ENCODE data around the gene M6PR. TPM values are rescaled to one million over a fixed set of nuclear protein-coding genes. Genes with fewer than 3 reads are reported as not detected.

Gene M6PR
- total and polyA plus RNA-seq, 10 of the 15 experiments (the other 5 are each of a cell fraction or from before 2014, with no cell fraction given) = 65.4 to 209 (median 139) TPM

- H3K4me1 ChIP-seq (ENCODE audit: control insufficient read depth, insufficient read depth, low read length) = peaks cover 4% of the 10 kb centered on the region
- no peak overlapping the region for H3K4me2 ChIP-seq (ENCODE audit: control insufficient read depth, insufficient read depth)
- H3K9ac ChIP-seq (ENCODE audit: control insufficient read depth, insufficient read depth, low read length) = no peak overlapping the region
- H3K36me3 ChIP-seq (ENCODE audit: control insufficient read depth in 2 of 2, insufficient read depth in 2 of 2, low read length in 1 of 2) = no peaks in the 10 kb centered on the region
- H3K27ac ChIP-seq (ENCODE audit: control insufficient read depth, insufficient read depth) = no peak overlapping the region
- POLR2A ChIA-PET = no interaction called here
- H3K79me2 ChIP-seq (ENCODE audit: control insufficient read depth, insufficient read depth, low read length) = no peaks in the 10 kb centered on the region
- FAIRE-seq (no peak), ATAC-seq (peak; percentile 50), DNase-seq (ENCODE audit: low read depth, low spot score) (no peak)
- H3K9me3 ChIP-seq (replicated peaks; ENCODE audit: control insufficient read depth, insufficient read depth, low read length) = no peaks in the 10 kb centered on the region
- RAD21 ChIA-PET (ENCODE audit: unreplicated experiment) = interaction anchor here (0.6 kb wide), 1 partner anchor 686 kb away, joined by 3 read pairs; no protein-coding TSS in a partner anchor
- no peaks in the 10 kb centered on the region for H4K20me1 ChIP-seq (ENCODE audit: control insufficient read depth, insufficient read depth)
- SMC1A ChIA-PET (ENCODE audit: uncharacterized antibody, unreplicated experiment) = interaction anchor here (1.0 to 2.8 kb wide), 3 partner anchors 35 to 119 kb away, joined by 3 to 12 read pairs (median 8); partner anchors contain the start of gene M6PR
- in situ Hi-C loops (cut with MboI) (no loop called here), intact Hi-C loops (cut with micrococcal nuclease; ENCODE audit: unreplicated experiment) (loop anchor here (10.0 kb wide), 1 partner anchor 132 kb away; no protein-coding TSS in a partner anchor)
- H3K27me3 ChIP-seq (replicated peaks in 1 of 2; ENCODE audit: control insufficient read depth in 2 of 2, insufficient read depth in 2 of 2, low read length in 1 of 2) = no peaks in the 10 kb centered on the region; a peak in 1 of 4 replicates
- H2AFZ ChIP-seq (ENCODE audit: control insufficient read depth, low read depth, low read length) = no peak overlapping the region
- no peak overlapping the region for H3K4me3 ChIP-seq
- no peak for TF ChIP-seq HDGF (IDR thresholded peaks at IDR 0.05)
- 0 out of 2 replicates have a peak, but pooled peaks have one; percentile 21 for TF ChIP-seq PKNOX1 (IDR thresholded peaks at IDR 0.05)
- TF ChIP-seq CTCF (IDR thresholded peaks at IDR 0.05 in 2 of 3, conservative IDR thresholded peaks at IDR 0.05 in 1 of 3; ENCODE audit: control insufficient read depth in 2 of 3, extremely low read depth in 1 of 3, insufficient read depth in 1 of 3, low read depth in 3 of 3, low read length in 3 of 3) = 0 out of 6 replicates have a peak, but pooled peaks of 1 of the 3 experiments have one; percentile 24
- no peak for TF ChIP-seq TARDBP (IDR thresholded peaks at IDR 0.05; ENCODE audit: borderline replicate concordance)
- WGBS (ENCODE audit: insufficient coverage, insufficient replicate concordance, low lambda C conversion rate, missing lambda C conversion rate) = 36% methylated on average over 9 of the region's 9 CpGs
- CTCF ChIA-PET = interaction anchor here (1.1 to 1.6 kb wide), 3 partner anchors 9 to 136 kb away, joined by 4 to 10 read pairs (median 4); partner anchors contain the start of gene M6PR
- BruUV-seq (replicated peaks) = no TSS peak
These were observed 36.5 kb downstream of the M6PR start for GRCh38 chr12:8912914-8913313.

All from GM12878 (cell line).